NB4 (cell line): ENCODE results near the gene TRERF1.

Experiments used
- CTCF ChIP-seq: IDR thresholded peaks from one replicate; pipeline ENCODE4 v1.5.1; 2012; ENCODE audit warnings: low read depth, low read length
- POLR2A ChIP-seq: IDR thresholded peaks from 2 replicates; pipeline ENCODE4 v1.6.1; 2011; ENCODE audit warnings: mild to moderate bottlenecking; ENCODE audit not compliant: insufficient read length; ENCODE audit errors: extremely low read depth

DNA sequence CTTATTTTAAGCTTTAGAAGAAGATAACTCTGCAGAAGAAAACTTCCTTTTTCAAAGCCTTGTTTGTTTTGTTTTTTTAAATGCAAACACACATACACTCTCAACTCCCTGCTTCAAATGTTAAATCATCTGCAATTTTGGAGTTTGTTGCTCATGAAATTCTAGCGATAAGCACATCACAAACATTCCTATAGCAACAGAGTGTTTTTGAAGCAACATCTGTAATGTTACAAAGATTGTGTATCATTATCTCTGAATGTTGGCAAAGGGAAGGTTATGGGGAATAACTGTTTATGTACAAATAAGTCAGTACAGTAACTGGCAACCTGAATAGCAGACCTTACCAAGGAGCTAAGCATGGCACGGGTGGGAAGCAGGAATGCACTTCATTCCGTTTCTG is 149.3 kb downstream of the TRERF1 start:
- TF ChIP-seq POLR2A (no peak), CTCF (no peak)
